ENCODE data around the gene OR14I1.

Gene OR14I1

DNA sequence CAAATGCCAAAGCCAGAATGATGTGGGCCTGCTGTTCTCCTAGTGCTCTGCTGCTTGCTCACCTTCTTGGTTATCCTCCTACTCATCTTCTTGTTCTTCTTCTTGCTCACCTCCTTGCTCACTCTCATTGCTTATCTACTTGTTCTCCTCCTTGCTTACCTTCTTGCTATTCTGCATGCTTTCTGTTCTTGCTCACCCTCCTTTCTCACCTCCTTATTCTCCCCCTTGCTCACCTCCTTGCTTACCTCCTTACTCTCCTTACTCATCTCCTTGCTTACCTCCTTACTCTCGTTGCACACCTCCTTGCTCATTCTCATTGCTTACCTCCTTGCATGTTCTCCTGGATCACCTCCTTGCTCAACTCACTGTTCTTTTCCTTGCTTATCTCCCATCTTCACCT lies at the start of gene OR14I1:
Gene OR14I1, minus strand, starts transcription at position 53 of the 400 bp plus-strand sequence.
- no peak for DNase-seq

GRCh38 chr1:248751635-248752034 lies 49.1 kb upstream of the OR14I1 start:
- no peak for DNase-seq

GRCh38 chr1:248751142-248751541 lies 48.6 kb upstream of the OR14I1 start:
- no peak for DNase-seq

DNA sequence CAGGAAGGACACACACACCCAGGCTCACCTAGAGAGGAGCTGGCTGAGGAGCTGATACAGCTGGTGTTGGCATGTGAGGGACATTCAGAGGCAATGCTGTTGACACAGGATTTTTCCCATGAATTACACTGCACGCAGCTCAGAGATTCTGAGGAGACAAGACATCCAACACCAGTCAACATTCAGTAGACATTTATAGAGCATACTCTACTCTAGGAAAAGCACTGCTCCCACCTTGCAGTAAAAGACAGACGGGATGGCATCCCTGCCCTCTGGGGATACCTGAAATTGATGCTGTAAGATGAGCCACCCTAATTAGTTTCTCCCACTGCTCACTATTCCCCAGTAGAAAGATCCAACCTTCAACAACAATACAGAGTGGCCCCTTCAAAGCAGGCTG lies 47.9 kb upstream of the OR14I1 start:
- no peak for DNase-seq

GRCh38 chr1:248748211-248748610 lies 45.6 kb upstream of the OR14I1 start:
- DNase-seq: no peak

GRCh38 chr1:248740876-248741275 lies 38.3 kb upstream of the OR14I1 start:
- DNase-seq: no peak

DNA sequence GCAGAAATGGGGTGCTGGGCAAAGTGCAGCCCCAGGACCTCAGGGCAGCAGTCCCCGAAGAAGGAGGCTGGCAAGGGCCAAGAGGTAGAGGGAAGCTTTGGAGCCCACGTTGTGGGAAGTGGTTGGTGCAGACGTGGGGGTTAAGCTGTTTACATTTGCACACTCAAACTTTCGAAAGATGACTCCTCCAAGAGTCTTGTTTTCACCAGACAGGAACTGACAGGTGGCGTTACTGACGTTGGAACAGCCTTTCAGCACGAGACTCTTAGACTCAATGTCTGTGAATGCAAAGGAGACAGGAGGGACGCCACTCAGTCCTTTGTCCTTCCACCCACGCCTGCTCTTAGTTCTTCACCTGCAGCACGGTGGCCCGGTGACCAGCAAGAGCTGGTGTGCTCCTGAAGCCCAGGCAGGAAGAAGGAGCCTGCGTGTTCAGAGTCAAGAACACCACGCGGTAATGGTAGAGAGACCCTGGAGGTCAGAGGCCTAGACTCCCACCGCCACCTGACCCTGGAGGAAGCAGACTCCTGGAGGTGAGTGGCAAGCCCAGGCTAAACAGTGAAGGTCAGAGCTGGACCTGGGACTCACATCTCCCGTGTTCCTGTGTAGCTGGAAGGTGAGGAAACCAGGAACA lies 37.1 kb upstream of the OR14I1 start:
- DNase-seq: no peak

- DNase-seq: no peak
Observed at GRCh38 chr1:248737457-248737856, 34.9 kb upstream of the OR14I1 start.

DNA sequence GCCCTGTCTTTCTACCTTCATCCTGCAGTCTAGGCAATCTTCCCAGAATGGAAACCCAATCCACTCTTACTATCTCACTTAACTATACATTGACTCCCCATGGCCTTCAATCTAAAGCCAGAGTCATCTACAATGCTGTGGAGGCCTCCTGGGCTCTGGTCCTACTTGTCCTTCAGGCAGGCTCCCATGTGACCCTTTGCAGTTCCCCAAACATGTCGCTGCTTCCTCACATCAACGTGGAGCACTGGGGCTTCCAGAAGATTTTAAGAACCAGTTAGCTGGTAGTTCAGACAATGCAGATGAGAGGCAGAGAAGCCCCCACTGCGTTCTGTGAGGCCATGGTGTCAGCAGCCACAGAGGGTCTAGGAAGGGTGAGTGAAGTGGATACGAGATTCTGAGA lies 34.4 kb upstream of the OR14I1 start:
- DNase-seq: no peak

DNA sequence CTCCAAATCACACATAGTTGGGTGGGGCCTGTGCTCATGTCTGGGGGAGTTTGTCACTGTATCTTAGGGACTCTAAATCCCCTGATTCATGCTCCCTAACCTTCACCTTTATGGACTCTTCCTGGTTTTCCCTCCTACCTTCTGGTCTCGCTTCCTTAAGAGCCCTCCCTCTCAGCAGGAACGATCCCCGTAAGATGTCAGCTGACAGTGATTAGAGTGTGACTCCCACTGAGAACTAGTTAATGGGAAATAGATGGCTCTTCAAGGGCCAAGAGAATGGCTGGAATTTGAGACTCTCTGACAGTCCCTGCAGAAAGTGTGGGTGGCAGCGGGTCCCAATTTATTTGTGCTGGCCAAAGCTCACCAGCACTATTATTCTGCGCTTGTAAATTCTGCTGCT lies 31.0 kb upstream of the OR14I1 start:
- DNase-seq: no peak

GRCh38 chr1:248730507-248731335 lies 28.2 kb upstream of the OR14I1 start:
- DNase-seq: no peak

- DNase-seq: no peak
Observed at GRCh38 chr1:248714248-248714647, 11.7 kb upstream of the OR14I1 start.

- no peak for DNase-seq
Observed at GRCh38 chr1:248710305-248710900, 7.8 kb upstream of the OR14I1 start.

DNA sequence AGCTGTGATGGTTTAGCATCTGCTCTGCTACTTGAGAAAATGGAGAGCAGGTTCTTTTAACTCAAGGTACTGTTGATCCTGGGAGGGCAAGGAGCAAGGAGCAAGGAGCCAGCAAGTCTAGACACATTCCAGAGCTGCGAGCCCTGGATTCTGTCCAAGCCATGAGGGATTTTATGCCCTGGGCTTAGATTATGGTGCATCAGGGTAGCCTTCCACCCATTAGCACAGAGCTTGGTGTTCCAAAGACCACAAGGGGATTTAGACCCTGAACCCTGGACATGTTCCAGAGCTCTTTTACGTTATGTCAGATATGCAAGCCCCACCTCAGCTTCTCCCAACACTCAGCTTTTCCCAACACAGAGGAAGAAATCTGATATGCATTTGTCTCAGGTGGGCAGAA lies 2.0 kb upstream of the OR14I1 start:
- DNase-seq: no peak

DNA sequence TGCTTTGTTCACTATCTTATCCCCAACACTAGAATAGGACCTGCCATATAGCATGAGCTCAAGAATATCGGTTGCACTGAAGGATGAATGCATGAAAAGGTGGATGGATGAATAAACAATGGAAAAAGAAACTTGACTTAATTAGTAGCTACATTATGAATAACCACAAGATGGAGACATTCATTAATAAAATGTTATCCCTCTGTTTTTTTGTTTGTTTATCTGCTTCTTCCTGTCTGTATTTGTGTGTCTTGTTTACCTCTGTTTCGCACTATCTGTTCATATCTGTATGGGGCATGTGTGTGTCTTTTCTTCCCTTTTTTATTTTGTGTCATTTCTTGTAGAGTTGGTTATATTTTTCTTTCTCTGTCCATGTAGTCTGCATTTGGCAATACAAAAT lies 1.1 kb upstream of the OR14I1 start:
- no peak for DNase-seq

GRCh38 chr1:248699099-248699498 lies 3.5 kb downstream of the OR14I1 start:
- no peak for DNase-seq

- DNase-seq: no peak
Observed at GRCh38 chr1:248697907-248698306, 4.7 kb downstream of the OR14I1 start.

GRCh38 chr1:248696774-248697173 lies 5.8 kb downstream of the OR14I1 start:
- no peak for DNase-seq

GRCh38 chr1:248696261-248696660 lies 6.3 kb downstream of the OR14I1 start:
- no peak for DNase-seq

DNA sequence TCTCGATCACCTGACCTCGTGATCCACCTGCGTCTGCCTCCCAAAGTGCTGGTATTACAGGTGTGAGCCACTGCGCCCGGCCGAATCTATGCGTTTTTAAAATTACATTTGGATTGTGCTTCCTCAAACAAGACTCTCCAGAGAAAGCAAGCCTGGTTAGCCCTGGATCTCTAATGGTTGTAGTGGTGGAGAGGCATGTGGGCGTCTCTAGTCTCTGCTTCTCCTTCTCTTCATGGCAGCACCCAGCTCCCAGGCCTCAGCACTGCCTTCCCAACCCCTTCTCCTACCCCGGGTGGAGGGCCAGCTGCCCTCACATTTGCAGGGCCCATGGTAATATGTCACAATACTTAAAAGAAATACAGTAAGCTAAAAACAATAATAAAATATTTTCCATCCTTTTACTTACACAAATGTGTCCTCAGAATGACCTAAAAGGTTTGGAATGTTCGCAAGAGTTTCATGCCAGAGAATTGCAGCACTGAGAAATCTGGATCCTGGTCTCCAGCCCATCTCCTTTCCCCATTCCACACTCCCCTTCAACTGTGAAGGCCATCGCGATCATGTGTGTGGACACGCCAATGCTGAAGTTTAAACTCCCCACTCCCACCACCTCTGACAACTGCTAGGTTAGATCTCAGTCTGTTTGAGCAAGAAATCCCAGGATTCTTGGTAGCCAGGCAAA lies 7.0 kb downstream of the OR14I1 start:
- no peak for DNase-seq

- DNase-seq: no peak
Observed at GRCh38 chr1:248691567-248692155, 10.9 kb downstream of the OR14I1 start.

DNA sequence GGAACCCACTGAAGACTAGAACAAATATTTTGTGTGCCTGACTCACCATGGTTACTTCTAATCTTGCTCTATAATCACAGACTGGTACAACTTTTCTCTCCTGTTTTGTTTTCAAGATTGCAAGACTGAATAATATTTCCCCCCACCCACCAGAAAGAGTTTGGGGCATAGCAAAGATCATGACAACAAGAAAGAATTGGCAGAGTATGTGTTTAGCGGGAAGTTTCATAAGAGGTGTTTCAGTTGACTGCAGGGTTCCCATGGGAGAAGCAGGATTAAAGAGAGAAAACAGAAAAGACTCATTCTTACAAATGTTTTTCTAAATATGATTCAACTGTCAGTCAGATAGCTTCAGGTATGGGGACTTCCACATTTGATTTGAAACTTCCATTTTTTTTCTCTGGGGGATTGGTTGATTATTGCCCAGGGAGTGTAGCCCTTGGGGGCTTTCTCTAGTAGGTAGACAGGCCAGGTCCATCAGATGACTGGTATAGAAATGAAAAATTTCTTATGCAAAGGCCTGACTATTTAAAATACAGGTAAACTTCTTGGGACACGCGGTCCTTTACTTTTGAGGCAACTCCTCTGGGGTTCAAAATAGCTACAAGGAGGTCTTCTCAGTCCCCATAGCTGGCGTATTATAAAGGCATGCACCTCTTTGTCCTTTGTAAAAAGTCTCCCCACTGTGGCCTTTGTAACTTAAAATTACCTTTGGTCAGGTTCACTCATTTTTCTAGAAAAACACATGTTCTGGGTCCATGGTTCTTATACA lies 13.9 kb downstream of the OR14I1 start:
- DNase-seq: no peak
